Vagina (tissue), 2 donors: ENCODE results near the gene ARMC8. TPM values are rescaled to one million over a fixed set of nuclear protein-coding genes. Genes with fewer than 3 reads are reported as not detected.

Experiments used
- DNase-seq, 2 donors: peaks; one replicate each; pipeline ENCODE4 v3.0.0-alpha.2; 2017; ENCODE audit errors: extremely low spot score in 2 of 2
- H3K27ac ChIP-seq: fragments of 200-600 bp; sonication (generic); one replicate; pipeline ENCODE4 v1.5.1; 2019
- H3K27me3 ChIP-seq: fragments of 200-600 bp; sonication (generic); one replicate; pipeline ENCODE4 v1.5.1; 2019
- H3K36me3 ChIP-seq, 2 donors: fragments of 200-600 bp; sonication (generic); one replicate each; pipeline ENCODE4 v1.5.1; 2017 to 2019
- H3K4me1 ChIP-seq: fragments of 200-600 bp; sonication (generic); one replicate; pipeline ENCODE4 v1.5.1; 2019
- H3K4me3 ChIP-seq, 2 donors: fragments of 200-600 bp; sonication (generic); 1 replicate in 1 of 2; 2 replicates in 1 of 2; pipeline ENCODE4 v1.5.1; 2016 to 2019
- H3K9me3 ChIP-seq: fragments of 200-600 bp; sonication (generic); one replicate; pipeline ENCODE4 v1.5.1; 2019
- POLR2A ChIP-seq, 2 donors: fragments of 450-650 bp; IDR thresholded peaks; one replicate each; pipeline ENCODE4 v1.6.1; 2017; ENCODE audit warnings: antibody characterized with exemption in 2 of 2, mild to moderate bottlenecking in 2 of 2, moderate library complexity in 2 of 2
- POLR2AphosphoS5 ChIP-seq, 2 donors: sonication (generic); formaldehyde crosslinking; IDR thresholded peaks; one replicate each; pipeline ENCODE4 v1.9.0; 2017; ENCODE audit warnings: antibody characterized with exemption in 2 of 2, mild to moderate bottlenecking in 2 of 2, low read depth in 1 of 2; ENCODE audit not compliant: insufficient read depth in 1 of 2
- intact Hi-C: fragments of 100-400 bp; cut with DNase I; formaldehyde crosslinking; loops from one replicate; pipeline ENCODE4 v1.15.1; 2023
- total RNA-seq: library from RNA; depleted of rRNA; stranded (reverse); fragments of >200 nt; gene quantifications from one replicate; pipeline ENCODE4 v1.2.3, GENCODE V29; 2016
- TF ChIP-seq, protein P1 (sequence below), 3 experiments: fragments of 450-650 bp in 2 of 3; fragments of 200-600 bp in 1 of 3; sonication (generic) in 1 of 3; IDR thresholded peaks; one replicate each; pipeline ENCODE4 v1.5.1; 2017 to 2019; ENCODE audit warnings: antibody characterized with exemption in 3 of 3, mild to moderate bottlenecking in 2 of 3, moderate library complexity in 2 of 3

Gene ARMC8
- total RNA-seq, 1 donor from 2014 or later = 55.0 TPM

DNA sequence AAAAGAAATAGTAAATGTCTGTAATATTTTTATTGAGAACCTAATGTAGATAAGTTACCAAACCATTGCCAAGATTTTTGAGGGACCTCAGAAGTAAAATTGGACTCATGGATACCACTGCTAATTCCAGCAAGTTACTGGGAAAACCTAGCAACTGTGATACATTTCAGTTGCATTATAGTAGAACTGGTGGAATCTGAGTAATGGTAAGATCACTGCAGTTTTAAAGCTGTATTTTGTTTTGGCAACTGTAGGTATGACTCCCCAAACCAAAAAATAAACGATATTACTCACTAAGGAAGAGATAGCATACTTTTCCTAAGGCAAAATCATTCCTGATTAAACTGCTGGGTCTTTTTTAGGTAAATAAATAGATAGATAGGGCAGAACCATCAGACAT, 54.0 kb downstream of the ARMC8 start:
- peaks cover 0 to 86% of the 10 kb centered on the region in 2 donors for H3K36me3 ChIP-seq
- intact Hi-C loops = no loop called here
- H3K4me1 ChIP-seq = no peaks in the 10 kb centered on the region
- H3K27me3 ChIP-seq = no peaks in the 10 kb centered on the region
- no peak overlapping the region for H3K27ac ChIP-seq
- no peak overlapping the region for H3K4me3 ChIP-seq
- H3K9me3 ChIP-seq = no peaks in the 10 kb centered on the region
- no peak for TF ChIP-seq POLR2AphosphoS5 (IDR thresholded peaks at IDR 0.05; ENCODE audit: insufficient read depth in 1 of 2, low read depth in 1 of 2)
- TF ChIP-seq POLR2A (IDR thresholded peaks at IDR 0.05) = no peak
- TF ChIP-seq, protein P1, sequence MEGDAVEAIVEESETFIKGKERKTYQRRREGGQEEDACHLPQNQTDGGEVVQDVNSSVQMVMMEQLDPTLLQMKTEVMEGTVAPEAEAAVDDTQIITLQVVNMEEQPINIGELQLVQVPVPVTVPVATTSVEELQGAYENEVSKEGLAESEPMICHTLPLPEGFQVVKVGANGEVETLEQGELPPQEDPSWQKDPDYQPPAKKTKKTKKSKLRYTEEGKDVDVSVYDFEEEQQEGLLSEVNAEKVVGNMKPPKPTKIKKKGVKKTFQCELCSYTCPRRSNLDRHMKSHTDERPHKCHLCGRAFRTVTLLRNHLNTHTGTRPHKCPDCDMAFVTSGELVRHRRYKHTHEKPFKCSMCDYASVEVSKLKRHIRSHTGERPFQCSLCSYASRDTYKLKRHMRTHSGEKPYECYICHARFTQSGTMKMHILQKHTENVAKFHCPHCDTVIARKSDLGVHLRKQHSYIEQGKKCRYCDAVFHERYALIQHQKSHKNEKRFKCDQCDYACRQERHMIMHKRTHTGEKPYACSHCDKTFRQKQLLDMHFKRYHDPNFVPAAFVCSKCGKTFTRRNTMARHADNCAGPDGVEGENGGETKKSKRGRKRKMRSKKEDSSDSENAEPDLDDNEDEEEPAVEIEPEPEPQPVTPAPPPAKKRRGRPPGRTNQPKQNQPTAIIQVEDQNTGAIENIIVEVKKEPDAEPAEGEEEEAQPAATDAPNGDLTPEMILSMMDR (IDR thresholded peaks at IDR 0.05) = no peak
- no peak for DNase-seq

DNA sequence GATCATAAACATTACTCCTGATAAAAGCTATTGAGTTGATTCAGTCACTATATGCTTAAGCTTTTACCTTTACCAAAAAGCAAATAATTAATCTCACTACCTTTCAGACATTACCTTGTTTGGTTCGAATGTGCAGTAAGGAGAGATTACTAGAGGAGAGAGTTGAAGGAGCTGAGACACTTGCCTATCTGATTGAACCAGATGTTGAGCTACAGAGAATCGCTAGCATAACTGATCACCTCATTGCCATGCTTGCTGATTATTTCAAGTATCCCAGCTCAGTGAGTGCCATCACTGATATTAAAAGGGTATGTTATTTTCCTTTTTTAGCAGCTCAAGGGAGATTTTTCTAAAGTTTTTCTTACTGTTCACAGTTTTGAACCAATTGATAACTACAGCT, 54.6 kb downstream of the ARMC8 start:
- Histone ChIP-seq H3K27me3 (no peaks in the 10 kb centered on the region), H3K9me3 (no peaks in the 10 kb centered on the region), H3K27ac (no peak overlapping the region), H3K4me1 (no peaks in the 10 kb centered on the region), H3K4me3 (no peak overlapping the region), H3K36me3 (peaks cover 0 to 80% of the 10 kb centered on the region in 2 donors)
- no peak for DNase-seq
- TF ChIP-seq POLR2A (IDR thresholded peaks at IDR 0.05) (no peak), POLR2AphosphoS5 (IDR thresholded peaks at IDR 0.05; ENCODE audit: insufficient read depth in 1 of 2, low read depth in 1 of 2) (no peak)
- TF ChIP-seq, protein P1 (IDR thresholded peaks at IDR 0.05) = no peak
- intact Hi-C loops = no loop called here

DNA sequence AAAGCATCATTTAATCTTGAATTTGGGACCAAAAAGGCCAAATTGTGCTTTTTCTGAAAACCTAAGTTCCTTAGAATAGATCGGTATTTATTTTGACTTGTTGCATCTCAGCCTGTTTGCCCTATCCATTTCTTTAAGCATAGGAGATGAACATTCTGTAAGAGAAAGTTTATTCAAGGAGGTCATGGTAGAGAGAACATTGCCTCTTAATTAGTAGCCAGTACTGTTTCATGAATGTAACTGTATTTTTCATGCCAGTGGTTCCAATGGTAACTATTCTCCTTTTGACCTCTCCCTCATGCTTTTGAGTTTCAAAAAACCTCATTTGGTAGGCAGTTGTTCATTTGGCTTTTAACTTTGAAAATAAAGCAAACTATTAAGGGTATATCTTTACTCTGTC, 55.4 kb downstream of the ARMC8 start:
- intact Hi-C loops = no loop called here

DNA sequence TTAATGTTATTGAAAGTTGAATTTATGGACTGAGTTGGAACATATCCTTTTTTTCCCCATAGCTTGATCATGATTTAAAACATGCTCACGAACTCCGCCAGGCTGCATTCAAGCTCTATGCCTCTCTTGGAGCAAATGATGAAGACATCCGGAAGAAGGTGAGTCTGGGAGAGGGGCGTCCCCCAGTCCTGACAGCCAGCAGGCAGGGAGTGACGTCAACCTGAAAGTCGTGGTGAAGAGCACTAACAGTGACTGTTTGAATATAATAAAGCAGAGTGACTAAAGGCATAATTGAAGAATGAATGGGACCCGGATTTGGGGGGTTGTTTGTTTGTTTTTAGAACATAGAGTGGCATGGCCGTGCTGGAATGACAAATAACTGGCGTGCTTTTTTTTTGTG, 57.9 kb downstream of the ARMC8 start:
- Histone ChIP-seq H3K9me3 (no peaks in the 10 kb centered on the region), H3K4me1 (no peaks in the 10 kb centered on the region), H3K27me3 (no peaks in the 10 kb centered on the region), H3K36me3 (peaks cover 0 to 47% of the 10 kb centered on the region in 2 donors), H3K4me3 (no peak overlapping the region), H3K27ac (no peak overlapping the region)
- DNase-seq = no peak
- TF ChIP-seq, protein P1 (IDR thresholded peaks at IDR 0.05) = no peak
- TF ChIP-seq POLR2A (IDR thresholded peaks at IDR 0.05) (no peak), POLR2AphosphoS5 (IDR thresholded peaks at IDR 0.05; ENCODE audit: insufficient read depth in 1 of 2, low read depth in 1 of 2) (no peak)
- intact Hi-C loops = no loop called here

More for the DNA sequence above, 55.4 kb downstream of the ARMC8 start:
- no peak overlapping the region for H3K27ac ChIP-seq
- no peak for DNase-seq
- H3K36me3 ChIP-seq = peaks cover 0 to 72% of the 10 kb centered on the region in 2 donors
- no peak overlapping the region for H3K4me3 ChIP-seq
- TF ChIP-seq POLR2AphosphoS5 (IDR thresholded peaks at IDR 0.05; ENCODE audit: insufficient read depth in 1 of 2, low read depth in 1 of 2) = no peak
- TF ChIP-seq, protein P1 (IDR thresholded peaks at IDR 0.05) = no peak
- no peaks in the 10 kb centered on the region for H3K27me3 ChIP-seq
- no peaks in the 10 kb centered on the region for H3K4me1 ChIP-seq
- H3K9me3 ChIP-seq = no peaks in the 10 kb centered on the region

DNA sequence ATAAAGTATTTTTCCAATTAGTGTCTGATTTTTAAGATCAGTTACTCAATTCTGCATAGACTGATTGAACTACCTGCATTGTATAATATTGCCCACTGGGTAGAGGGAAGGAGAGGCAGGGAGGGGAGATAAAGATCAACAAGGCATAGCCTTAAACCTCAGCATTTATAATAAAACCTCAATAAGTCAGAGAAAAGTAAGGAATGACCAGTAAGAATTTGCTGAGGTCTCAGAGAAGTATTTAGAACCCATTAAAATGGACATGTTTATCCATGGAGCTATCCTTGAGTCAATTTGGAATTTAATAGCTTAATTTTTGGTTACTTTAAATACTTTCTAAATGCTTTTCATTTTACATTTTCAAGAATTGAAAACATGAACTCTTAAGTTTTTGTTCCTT, 62.5 kb downstream of the ARMC8 start:
- Histone ChIP-seq H3K9me3 (no peaks in the 10 kb centered on the region), H3K36me3 (peaks cover 0 to 10% of the 10 kb centered on the region in 2 donors), H3K4me3 (no peak overlapping the region), H3K4me1 (no peaks in the 10 kb centered on the region), H3K27me3 (no peaks in the 10 kb centered on the region), H3K27ac (no peak overlapping the region)
- TF ChIP-seq POLR2A (IDR thresholded peaks at IDR 0.05) (no peak), POLR2AphosphoS5 (IDR thresholded peaks at IDR 0.05; ENCODE audit: insufficient read depth in 1 of 2, low read depth in 1 of 2) (no peak)
- TF ChIP-seq, protein P1 (IDR thresholded peaks at IDR 0.05) = no peak
- intact Hi-C loops = no loop called here
- DNase-seq = no peak
